Heart left ventricle (tissue), 16 donors: ENCODE results near the gene PSEN2. TPM values are rescaled to one million over a fixed set of nuclear protein-coding genes. Genes with fewer than 3 reads are reported as not detected.
A peak's percentile ranks its signal among the peaks of the same experiment; 100 is the strongest.

Experiments used
- ATAC-seq, 4 donors: fragments of 200-7000 bp; cut with Tn5 transposase; one replicate each; pipeline ENCODE4 v1.9.1; 2020 to 2022; ENCODE audit warnings: moderate library complexity in 4 of 4, mild to moderate bottlenecking in 3 of 4, moderate number of reproducible peaks in 1 of 4
- DNase-seq, 5 donors: peaks; one replicate each; pipeline ENCODE4 v3.0.0-alpha.2; 2020
- H3K27ac ChIP-seq, 12 donors: fragments of 200-600 bp; sonication (generic) in 4 of 12; one replicate each; pipeline versions ENCODE4 v1.5.0 to v1.8.0; 2016 to 2022; ENCODE audit warnings: mild to moderate bottlenecking in 2 of 12
- H3K27me3 ChIP-seq, 9 donors: fragments of 200-600 bp; sonication (generic) in 2 of 9; one replicate each; pipeline versions ENCODE4 v1.5.1 to v1.8.0; 2016 to 2022; ENCODE audit warnings: mild to moderate bottlenecking in 3 of 9
- H3K36me3 ChIP-seq, 9 donors: fragments of 200-600 bp; sonication (generic) in 2 of 9; one replicate each; pipeline versions ENCODE4 v1.5.0 to v1.8.0; 2018 to 2022; ENCODE audit warnings: mild to moderate bottlenecking in 2 of 9
- H3K4me1 ChIP-seq, 12 donors: fragments of 200-600 bp; sonication (generic) in 4 of 12; one replicate each; pipeline versions ENCODE4 v1.5.0 to v1.8.0; 2016 to 2022; ENCODE audit warnings: mild to moderate bottlenecking in 3 of 12
- H3K4me3 ChIP-seq, 12 donors: fragments of 200-600 bp; sonication (generic) in 4 of 12; one replicate each; pipeline versions ENCODE4 v1.5.0 to v1.8.0; 2017 to 2022; ENCODE audit warnings: mild to moderate bottlenecking in 9 of 12, moderate library complexity in 4 of 12
- H3K9me3 ChIP-seq, 12 donors: fragments of 200-600 bp; sonication (generic) in 4 of 12; one replicate each; pipeline versions ENCODE4 v1.5.0 to v1.8.0; 2016 to 2022; ENCODE audit warnings: mild to moderate bottlenecking in 1 of 12
- CTCF ChIP-seq, 12 donors: fragments of 200-600 bp; sonication (generic) in 4 of 12; IDR thresholded peaks; one replicate each; pipeline versions ENCODE4 v1.5.0 to v1.8.0; 2018 to 2022; ENCODE audit warnings: antibody characterized with exemption in 12 of 12, mild to moderate bottlenecking in 5 of 12
- POLR2A ChIP-seq, 2 donors: fragments of 450-650 bp; IDR thresholded peaks; one replicate each; pipeline ENCODE4 v1.6.1; 2017; ENCODE audit warnings: antibody characterized with exemption in 2 of 2, mild to moderate bottlenecking in 2 of 2, moderate library complexity in 2 of 2
- WGBS, 4 donors: extraction: QIAGEN DNeasy Blood & Tissue Kit in 2 of 4; methylation state at CpG; one replicate each; pipeline versions ENCODE4 v1.1.5 to v1.1.7; 2013 to 2018; 5-methylcytosine and 5-hydroxymethylcytosine counted together
- intact Hi-C, 10 donors: fragments of 100-400 bp; cut with DNase I; formaldehyde crosslinking; loops; one replicate each; pipeline versions ENCODE4 v1.11.1 to v1.14.2; 2022
- polyA plus RNA-seq, 2 donors: library from polyadenylated mRNA; stranded (reverse); fragments of 200-250 nt; gene quantifications; one replicate each; pipeline ENCODE4 v1.2.3, GENCODE V29; 2013
- total RNA-seq, 9 donors: library from RNA; depleted of rRNA in 2 of 9; stranded (reverse); fragments of >200 nt in 2 of 9; fragmentation: NEBNext Ultra II Directional in 3 of 9; extraction: Animal tissue kit (Norgen Biotek cat#: 25700) in 3 of 9; gene quantifications; one replicate each; pipeline versions ENCODE4 v1.1.0 to v1.2.4, GENCODE V29; 2016 to 2023
- donor health status: ischemic (EF 13 %, LVEDD 7.1; RV severe dilation, severe dysfunction).
- donor health status: healthy with polysubstance abuse.
- donor health status: DM: no; HTN: yes; CAD: no.
- donor health status: DM: no; HTN: no; CAD: no.
- donor health status: ischemic (EF 25% LVEDD 6.9; RV normal size, moderate dysfunction).
- donor health status: ischemic (EF 25% LVEDD 5.7; RV mildly dilated, moderate dysfunction).
- donor health status: healthy.
- donor health status: DM: yes; HTN: yes; CAD: no.
- donor health status: ischemic (EF 35%, LVEDD 5.7; RV mildly dilated, moderate dysfunction).
- donor health status: nonischemic (EF 11% LVEDD 7.7; RV severe dilation, severe dysfunction).
- donor health status: DM: yes; HTN: yes; CAD: no.
- donor health status: PGD.
- donor health status: ischemic (EF 29% LVEDD 5.4; RV normal size, mild dysfunction).
- donor health status: nonischemic (EF 23%, LVEDD 6.1; RV moderate dilation, normal function).

PSEN2 gene
- total and polyA plus RNA-seq, 11 donors = 12.3 to 30.9 (median 19.5) TPM

- DNase-seq = peak; percentile 54 to 79 (median 69)
- TF ChIP-seq CTCF (IDR thresholded peaks at IDR 0.05) = peak; percentile 42 to 78 (median 66)
- no peak for TF ChIP-seq POLR2A (IDR thresholded peaks at IDR 0.05)
- intact Hi-C loops = loop anchor here in 9 of 10 donors (2.0 to 10.0 kb wide), 8 partner anchors 62 to 532 kb away; partner anchors contain the start of gene CDC42BPA (in 1 of the 9)
- Histone ChIP-seq H3K27ac (peak overlapping the region in 4 of 12 donors; percentile 9 to 48 (median 26)), H3K9me3 (no peaks in the 10 kb centered on the region), H3K36me3 (peaks cover 0 to 22% (median 0%) of the 10 kb centered on the region in 9 donors), H3K27me3 (no peaks in the 10 kb centered on the region), H3K4me1 (peaks cover 0 to 13% (median 1%) of the 10 kb centered on the region in 12 donors), H3K4me3 (no peak overlapping the region)
- 30 to 41% (median 32%) methylated on average over 13 of the region's 13 CpGs for WGBS, 4 donors
- peak; percentile 65 to 89 (median 85) for ATAC-seq
Measured at GRCh38 chr1:226912587-226913176, 42.3 kb downstream of the PSEN2 start.

- TF ChIP-seq POLR2A (IDR thresholded peaks at IDR 0.05) = no peak
- no peak for TF ChIP-seq CTCF (IDR thresholded peaks at IDR 0.05)
- DNase-seq = no peak
- intact Hi-C loops = loop anchor here in 7 of 10 donors (2.0 to 10.0 kb wide), 6 partner anchors 59 to 529 kb away; partner anchors contain the start of gene CDC42BPA (in 1 of the 7)
- WGBS, 4 donors = 31 to 57% (median 53%) methylated on average over 3 of the region's 3 CpGs
- peaks cover 0 to 21% (median 5%) of the 10 kb centered on the region in 12 donors for H3K4me1 ChIP-seq
- ATAC-seq = no peak
- H3K36me3 ChIP-seq = peaks cover 0 to 22% (median 0%) of the 10 kb centered on the region in 9 donors
- H3K27ac ChIP-seq = peak overlapping the region in 9 of 12 donors; percentile 4 to 65 (median 37)
- no peak overlapping the region for H3K4me3 ChIP-seq
- no peaks in the 10 kb centered on the region for H3K27me3 ChIP-seq
- no peaks in the 10 kb centered on the region for H3K9me3 ChIP-seq
Measured at GRCh38 chr1:226915672-226915995, 45.2 kb downstream of the PSEN2 start.

GRCh38 chr1:226916497-226916896, 46.1 kb downstream of the PSEN2 start:
- Histone ChIP-seq H3K4me1 (peaks cover 0 to 29% (median 6%) of the 10 kb centered on the region in 12 donors), H3K27ac (no peak overlapping the region), H3K9me3 (no peaks in the 10 kb centered on the region), H3K27me3 (no peaks in the 10 kb centered on the region), H3K36me3 (peaks cover 0 to 18% (median 0%) of the 10 kb centered on the region in 9 donors), H3K4me3 (no peak overlapping the region)
- DNase-seq (no peak), ATAC-seq (no peak)
- TF ChIP-seq CTCF (IDR thresholded peaks at IDR 0.05) = no peak
- TF ChIP-seq POLR2A (IDR thresholded peaks at IDR 0.05) = no peak
- intact Hi-C loops = loop anchor here in 7 of 10 donors (5.0 to 10.0 kb wide), 5 partner anchors 58 to 528 kb away; partner anchors contain the start of gene CDC42BPA (in 1 of the 7)
- 92 to 95% (median 95%) methylated on average over 2 of the region's 2 CpGs for WGBS, 4 donors

GRCh38 chr1:226919587-226919986, 49.2 kb downstream of the PSEN2 start:
- WGBS, 4 donors = 70 to 77% (median 72%) methylated on average over 5 of the region's 5 CpGs
- no peak for TF ChIP-seq CTCF (IDR thresholded peaks at IDR 0.05)
- Histone ChIP-seq H3K9me3 (no peaks in the 10 kb centered on the region), H3K36me3 (peaks cover 0 to 18% (median 0%) of the 10 kb centered on the region in 9 donors), H3K27ac (peak overlapping the region; percentile 81 to 96 (median 86)), H3K4me1 (peaks cover 0 to 44% (median 6%) of the 10 kb centered on the region in 12 donors), H3K27me3 (no peaks in the 10 kb centered on the region), H3K4me3 (no peak overlapping the region)
- intact Hi-C loops = loop anchor here in 7 of 10 donors (5.0 to 10.0 kb wide), 5 partner anchors 55 to 525 kb away; partner anchors contain the start of gene CDC42BPA (in 1 of the 7)
- DNase-seq (no peak), ATAC-seq (no peak)
